Measurements from ENCODE around the gene RNF187.
A peak's percentile ranks its signal among the peaks of the same experiment; 100 is the strongest.
"Not testable (repeated sequence)": the region's sequence is repeated elsewhere in the genome, so short reads cannot be mapped to it uniquely, and the experiment has no call there.

The RNF187 gene

GRCh38 chr1:228460821-228461220 is 26.4 kb upstream of the RNF187 start:
- DNase-seq (ENCODE audit: low read depth) = no peak

DNA sequence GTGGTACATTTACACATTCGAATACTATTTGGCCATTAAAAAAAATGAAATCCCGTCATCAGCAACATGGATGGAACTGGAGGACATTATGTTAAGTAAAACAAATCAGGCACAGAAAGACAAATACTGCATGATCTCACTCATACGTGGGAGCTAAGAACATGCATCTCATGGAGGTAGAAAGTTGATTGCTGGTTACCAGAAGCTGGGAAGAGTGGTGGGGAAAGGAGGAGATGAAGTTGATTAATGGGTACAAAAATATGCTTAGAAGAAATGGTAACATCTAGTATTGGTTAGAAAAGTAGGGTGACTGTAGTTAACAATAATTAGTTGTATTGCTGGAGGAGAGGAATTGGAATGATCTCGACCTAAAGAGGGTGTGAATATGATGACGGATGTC is 24.6 kb upstream of the RNF187 start:
- DNase-seq (ENCODE audit: low read depth) = no peak

DNA sequence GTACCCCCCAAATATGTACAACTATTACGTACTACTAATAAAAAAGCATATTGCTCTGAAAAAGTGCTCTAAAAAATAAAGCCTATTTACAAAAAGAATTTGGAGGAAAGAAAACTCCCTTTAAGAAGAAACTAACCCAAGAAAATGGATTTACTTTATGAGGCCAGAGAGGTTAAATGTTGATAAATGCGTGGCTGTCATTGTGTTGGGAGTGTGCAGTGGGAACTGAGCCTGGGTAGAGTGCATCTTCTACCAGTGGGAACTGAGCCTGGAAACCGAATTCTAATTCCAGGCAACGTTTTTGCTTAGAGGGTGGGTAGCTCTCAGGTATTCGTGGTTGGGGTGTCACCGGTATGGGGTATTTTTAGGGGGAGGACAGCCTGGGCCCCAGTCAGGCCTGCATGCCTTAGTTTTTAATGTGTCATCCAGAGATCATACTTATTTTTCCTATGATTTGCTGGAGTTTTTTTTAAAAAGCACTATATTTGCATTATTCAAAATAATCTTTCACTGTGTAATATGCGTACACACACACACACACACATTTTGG is 24.1 kb upstream of the RNF187 start:
- no peak for DNase-seq (ENCODE audit: low read depth)

DNA sequence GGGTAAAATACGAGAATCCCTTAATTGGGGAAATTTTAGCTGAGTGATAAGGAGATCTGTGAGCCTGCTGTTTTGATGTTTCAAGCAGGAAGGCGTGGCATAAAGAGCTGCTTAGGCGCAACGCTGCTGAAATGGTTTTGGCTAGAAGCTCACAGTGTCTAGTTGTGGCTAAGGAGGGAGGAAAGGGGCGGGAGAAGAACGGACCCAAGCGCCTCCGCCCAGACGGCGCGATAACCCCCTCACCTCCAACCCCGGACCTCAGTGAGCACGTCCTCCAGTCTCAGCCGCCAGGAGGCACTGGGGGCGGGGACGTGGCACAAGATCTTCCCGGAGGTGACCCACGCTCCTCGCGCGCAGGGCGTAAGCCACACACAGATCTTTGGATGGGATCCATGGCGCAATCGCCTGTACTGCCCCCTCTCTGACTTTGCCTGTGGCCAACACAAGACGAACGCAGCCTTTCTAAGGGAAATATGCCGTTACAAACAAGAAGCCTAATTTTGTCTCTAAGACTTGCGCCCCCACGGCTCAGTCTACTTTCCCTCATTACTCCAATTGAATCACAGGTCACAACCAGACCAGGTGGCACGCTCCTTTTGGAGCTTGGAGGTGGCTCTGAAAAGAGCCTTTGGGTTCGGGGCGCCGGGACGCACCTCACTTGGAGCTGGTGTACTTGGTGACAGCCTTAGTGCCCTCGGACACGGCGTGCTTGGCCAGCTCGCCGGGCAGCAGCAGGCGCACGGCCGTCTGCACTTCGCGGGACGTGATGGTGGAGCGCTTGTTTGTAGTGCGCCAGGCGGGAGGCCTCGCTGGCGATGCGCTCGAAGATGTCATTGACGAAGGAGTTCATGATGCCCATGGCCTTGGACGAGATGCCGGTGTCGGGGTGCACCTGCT is 23.4 kb upstream of the RNF187 start:
- peak; percentile 20 for DNase-seq (ENCODE audit: low read depth)

GRCh38 chr1:228464487-228464983 is 22.6 kb upstream of the RNF187 start:
- DNase-seq (ENCODE audit: low read depth) = peak; percentile 77

DNA sequence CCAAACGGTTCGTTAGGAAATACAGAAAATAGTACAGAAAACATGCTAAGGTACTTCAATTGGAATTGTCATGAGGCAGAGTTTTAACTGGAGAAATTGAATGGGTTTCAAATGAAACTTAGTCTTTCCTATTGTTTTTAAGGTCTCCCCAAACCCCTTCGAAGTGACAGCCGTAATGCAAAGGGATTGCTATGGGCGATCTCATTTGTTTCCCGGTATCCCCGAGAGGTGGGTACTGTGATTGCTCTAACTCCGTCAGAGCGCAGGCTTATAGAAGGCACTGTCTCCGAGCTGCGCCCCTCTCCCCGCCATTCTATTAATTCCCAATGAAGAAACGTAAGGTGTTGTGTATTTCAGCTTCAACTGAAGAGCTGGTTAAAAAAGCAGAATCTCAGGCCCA is 22.0 kb upstream of the RNF187 start:
- DNase-seq (ENCODE audit: low read depth) = no peak

DNA sequence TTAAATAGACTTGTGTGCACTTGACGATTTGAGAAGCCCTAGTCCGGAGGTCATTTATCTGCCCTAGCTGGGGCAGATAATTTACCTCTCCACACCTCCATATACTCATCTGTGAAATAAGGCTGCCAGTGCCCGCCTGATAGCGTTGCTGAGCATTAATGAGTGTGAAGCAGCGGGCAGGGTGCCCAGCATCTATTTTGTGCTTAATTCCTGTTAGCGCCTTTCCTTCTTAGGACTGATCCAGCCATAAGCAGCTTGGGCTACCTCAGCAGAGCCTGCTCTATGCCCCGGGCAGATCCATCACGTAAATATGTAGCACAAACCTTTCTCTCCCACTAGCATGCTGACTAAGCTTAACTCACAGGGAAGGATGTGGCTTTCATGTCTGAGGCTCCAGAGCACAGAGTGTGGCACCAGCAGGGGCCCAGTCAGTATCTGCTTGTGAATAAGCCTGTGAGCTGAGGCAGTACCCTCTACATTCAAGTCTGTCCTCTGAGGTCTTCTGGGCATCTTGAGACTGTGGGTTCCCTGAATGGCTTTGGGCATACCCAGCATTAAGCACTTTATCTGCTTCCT is 21.5 kb upstream of the RNF187 start:
- DNase-seq (ENCODE audit: low read depth) = no peak

- DNase-seq (ENCODE audit: low read depth) = not testable (repeated sequence)
Observed at GRCh38 chr1:228468188-228468587, 19.0 kb upstream of the RNF187 start.

DNA sequence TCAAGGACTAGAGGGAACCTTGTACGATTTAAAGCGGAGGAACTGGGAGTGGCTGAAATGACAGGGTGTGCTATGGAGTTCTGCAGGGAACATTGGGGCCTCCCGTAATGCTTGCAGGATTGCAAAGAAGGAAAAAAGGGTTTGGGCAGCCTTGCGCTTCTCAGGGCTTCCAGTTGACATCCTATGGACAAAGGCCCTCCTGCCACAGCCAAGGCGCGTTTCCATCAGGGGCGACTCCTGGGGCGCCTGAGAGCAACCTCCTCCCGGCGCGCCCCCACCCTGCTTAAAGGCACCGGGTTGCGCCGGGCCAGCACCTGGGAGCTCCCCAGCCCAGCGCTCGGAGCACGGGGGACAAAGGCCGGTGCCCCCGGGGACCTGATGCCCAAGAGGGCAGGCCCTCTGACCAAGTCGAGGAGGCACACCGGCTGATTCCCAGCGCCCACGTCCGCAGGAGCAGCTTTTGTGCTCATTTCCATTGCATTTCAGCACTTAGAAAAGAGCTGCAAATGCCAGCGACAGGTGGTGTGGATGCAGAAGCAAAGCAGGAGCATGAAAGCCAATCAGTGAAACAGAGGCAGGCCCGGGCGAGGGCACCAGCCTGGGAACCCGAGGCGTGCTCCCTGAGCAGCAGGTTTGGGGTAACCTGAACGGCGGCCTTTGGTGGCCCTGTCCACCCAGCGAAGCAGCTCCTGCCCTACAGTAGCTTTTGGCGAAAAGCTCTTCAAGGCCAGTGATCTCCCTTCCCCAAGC is 17.6 kb upstream of the RNF187 start:
- DNase-seq (ENCODE audit: low read depth) = no peak

DNA sequence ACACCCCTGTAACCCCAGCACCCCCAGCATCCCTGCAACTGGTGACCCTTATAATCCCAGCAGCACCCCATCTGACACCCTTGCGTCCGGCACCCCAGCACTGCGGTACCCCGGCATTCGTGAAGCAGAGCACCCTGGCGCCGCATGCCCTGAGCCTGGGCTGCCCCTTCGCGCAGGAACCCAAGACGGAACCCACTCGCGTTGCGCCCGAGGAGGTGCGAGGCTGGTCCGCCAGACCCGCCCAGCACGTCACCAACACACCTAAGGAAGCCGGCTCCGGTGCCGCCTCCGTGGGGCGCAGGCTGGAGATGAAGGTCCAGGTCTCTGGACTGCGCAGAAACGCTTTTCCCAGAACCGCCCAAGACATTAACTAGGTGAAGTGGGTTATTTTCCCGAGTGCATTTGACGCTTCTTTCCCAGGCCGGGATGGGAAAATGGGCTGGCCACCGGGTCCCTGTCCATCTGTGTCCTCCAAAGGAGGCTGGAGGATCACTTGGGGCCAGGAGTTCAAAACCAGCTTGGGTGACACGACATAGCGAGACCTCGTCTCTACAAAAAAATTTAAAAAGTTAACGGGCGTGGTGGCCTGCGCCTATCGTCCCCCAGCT is 15.9 kb upstream of the RNF187 start:
- DNase-seq (ENCODE audit: low read depth) = no peak

GRCh38 chr1:228471762-228472398 is 15.3 kb upstream of the RNF187 start:
- peak; percentile 67 for DNase-seq (ENCODE audit: low read depth)

GRCh38 chr1:228472655-228473054 is 14.5 kb upstream of the RNF187 start:
- peak; percentile 29 for DNase-seq (ENCODE audit: low read depth)

DNA sequence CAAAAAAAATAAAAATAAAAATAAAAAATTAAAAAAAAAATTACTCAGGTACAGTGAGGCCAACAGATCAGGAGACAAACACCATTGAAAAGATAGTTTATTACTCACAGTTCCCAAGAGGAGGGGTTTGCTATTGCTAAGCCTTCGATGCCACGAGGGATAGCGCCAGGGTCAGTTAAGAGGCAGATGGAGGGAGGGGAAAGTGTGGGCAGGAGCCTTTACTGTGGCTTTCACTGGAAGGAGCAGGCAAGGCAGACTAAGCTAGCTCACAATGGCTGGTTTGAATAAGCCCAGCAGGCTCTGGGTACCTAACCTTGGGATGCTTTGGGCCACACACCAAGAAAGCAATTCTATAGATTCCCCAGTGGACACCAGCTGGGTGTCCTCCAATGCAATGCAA is 12.7 kb upstream of the RNF187 start:
- DNase-seq (ENCODE audit: low read depth) = no peak

DNA sequence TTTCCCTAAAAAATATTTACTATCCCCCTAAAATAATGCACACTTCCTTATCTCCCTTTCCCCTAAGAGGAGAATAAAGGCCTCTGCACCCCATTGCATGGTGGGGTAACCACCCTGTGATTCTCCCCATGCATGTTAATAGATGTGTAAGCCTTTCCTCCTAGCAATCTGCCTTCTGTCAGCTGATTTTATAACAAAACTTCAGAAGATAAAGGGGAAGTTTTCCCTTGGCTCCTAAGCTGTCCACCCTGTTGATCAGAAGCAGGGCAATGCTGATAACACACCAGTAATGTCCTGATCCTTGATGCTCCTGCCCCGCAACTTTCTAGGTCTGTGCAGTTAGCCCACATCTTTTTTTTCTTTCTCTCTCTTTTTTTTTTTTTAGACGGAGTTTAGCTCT is 11.4 kb upstream of the RNF187 start:
- no peak for DNase-seq (ENCODE audit: low read depth)

DNA sequence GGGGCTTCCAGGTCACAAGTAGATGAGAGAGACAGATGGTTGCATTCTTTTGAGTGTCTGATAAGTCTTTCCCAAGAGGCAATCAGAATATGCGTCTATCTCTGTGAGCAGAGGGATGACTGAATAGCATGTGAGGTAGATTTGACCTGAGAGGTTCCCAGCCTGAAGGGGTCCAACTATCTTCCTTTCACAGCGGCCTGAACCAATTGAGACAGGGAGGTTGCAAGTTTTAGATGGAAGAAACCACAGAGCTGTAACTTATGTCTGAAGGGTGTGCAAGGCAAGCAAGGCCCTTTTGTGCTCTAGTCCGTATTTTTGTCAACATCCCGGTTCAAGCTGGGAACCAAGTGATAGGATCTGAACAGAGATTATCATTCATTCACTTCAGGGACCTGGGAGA is 9.9 kb upstream of the RNF187 start:
- no peak for DNase-seq (ENCODE audit: low read depth)

GRCh38 chr1:228478326-228478725 is 8.9 kb upstream of the RNF187 start:
- DNase-seq (ENCODE audit: low read depth) = no peak

DNA sequence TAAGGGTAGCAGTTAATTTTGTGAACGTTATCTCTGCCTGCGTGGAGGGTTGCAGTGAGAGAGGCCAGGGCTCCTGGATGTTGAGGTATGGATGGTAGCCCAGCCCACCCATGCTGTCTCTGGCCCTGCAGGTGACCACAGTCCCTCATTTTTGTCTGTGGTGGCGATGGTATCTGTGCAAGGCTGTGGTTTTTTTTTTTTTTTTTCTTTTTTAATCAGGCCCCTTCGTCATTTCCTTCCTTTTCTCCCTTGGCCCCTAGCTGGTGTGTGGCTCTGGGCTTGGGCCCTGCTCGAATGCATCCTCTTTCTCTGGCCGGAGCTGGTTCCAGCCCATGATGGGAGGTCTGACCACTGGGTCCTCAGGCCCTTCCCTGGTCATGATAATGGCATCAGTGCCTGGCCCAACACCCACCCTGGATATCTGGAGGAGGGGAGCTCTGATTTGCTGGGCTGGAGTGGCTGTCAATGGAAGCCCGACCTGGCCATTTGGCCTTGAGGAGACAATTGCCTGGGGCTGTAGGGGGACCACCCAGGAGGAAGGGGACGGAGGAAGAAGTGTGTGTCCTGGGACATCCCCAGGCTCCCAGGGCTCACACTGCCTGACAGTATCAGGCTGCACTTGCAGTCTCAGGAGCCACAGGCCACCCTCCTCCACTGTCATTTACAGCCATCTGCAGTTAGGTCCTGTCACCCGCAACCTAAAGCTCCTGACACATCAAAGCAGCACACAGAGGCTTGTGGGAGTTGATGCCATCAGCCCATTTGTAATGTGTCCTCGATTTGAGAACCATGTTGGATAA is 8.1 kb upstream of the RNF187 start:
- DNase-seq (ENCODE audit: low read depth) = no peak

GRCh38 chr1:228483789-228484188 is 3.4 kb upstream of the RNF187 start:
- no peak for DNase-seq (ENCODE audit: low read depth)

GRCh38 chr1:228486596-228487335 is 416 bp upstream of the RNF187 start:
- DNase-seq (ENCODE audit: low read depth) = peak; percentile 89
